ENCODE data around the gene PCDHGC3. TPM values are rescaled to one million over a fixed set of nuclear protein-coding genes. Genes with fewer than 3 reads are reported as not detected.

The PCDHGC3 gene
- total RNA-seq, 2 experiments from 2014 or later: not detected

- Mint-ChIP-seq H3K27ac (no peak overlapping the region), H3K9me3 (no peaks in the 10 kb centered on the region), H3K4me3 (no peak overlapping the region), H3K27me3 (peaks cover 78% of the 10 kb centered on the region), H3K4me1 (peaks cover 4% of the 10 kb centered on the region), H3K36me3 (no peaks in the 10 kb centered on the region)
- ATAC-seq (ENCODE audit: low read depth) (no peak), DNase-seq (no peak)
- POLR2A ChIA-PET: no interaction called here
These were observed 14.1 kb downstream of the PCDHGC3 start for GRCh38 chr5:141489841-141490240.

DNA sequence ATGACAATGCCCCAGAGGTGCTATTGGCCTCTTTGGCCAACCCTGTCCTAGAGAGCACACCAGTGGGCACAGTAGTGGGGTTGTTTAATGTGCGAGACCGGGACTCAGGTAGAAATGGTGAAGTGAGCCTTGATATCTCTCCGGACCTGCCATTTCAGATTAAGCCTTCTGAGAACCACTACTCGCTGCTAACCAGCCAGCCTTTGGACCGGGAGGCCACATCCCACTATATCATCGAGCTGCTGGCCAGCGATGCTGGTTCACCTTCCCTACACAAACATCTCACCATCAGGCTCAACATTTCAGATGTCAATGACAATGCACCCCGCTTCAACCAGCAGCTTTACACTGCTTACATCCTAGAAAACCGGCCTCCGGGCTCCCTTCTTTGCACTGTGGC lies 14.5 kb downstream of the PCDHGC3 start:
- Mint-ChIP-seq H3K9me3 (no peaks in the 10 kb centered on the region), H3K4me3 (no peak overlapping the region), H3K27me3 (peaks cover 74% of the 10 kb centered on the region), H3K27ac (no peak overlapping the region), H3K4me1 (peaks cover 4% of the 10 kb centered on the region), H3K36me3 (no peaks in the 10 kb centered on the region)
- ATAC-seq (ENCODE audit: low read depth) (no peak), DNase-seq (no peak)
- POLR2A ChIA-PET: no interaction called here

- Mint-ChIP-seq H3K27me3 (peaks cover 74% of the 10 kb centered on the region), H3K9me3 (no peaks in the 10 kb centered on the region), H3K4me3 (no peak overlapping the region), H3K27ac (no peak overlapping the region), H3K36me3 (no peaks in the 10 kb centered on the region), H3K4me1 (peaks cover 4% of the 10 kb centered on the region)
- ATAC-seq (ENCODE audit: low read depth) (no peak), DNase-seq (no peak)
- POLR2A ChIA-PET: no interaction called here
These were observed 15.0 kb downstream of the PCDHGC3 start for GRCh38 chr5:141490771-141491170.

- DNase-seq (no peak), ATAC-seq (ENCODE audit: low read depth) (no peak)
- no peaks in the 10 kb centered on the region for H3K36me3 Mint-ChIP-seq
- peaks cover 4% of the 10 kb centered on the region for H3K4me1 Mint-ChIP-seq
- peak overlapping the region; percentile 35 for H3K27ac Mint-ChIP-seq
- peaks cover 69% of the 10 kb centered on the region for H3K27me3 Mint-ChIP-seq
- H3K9me3 Mint-ChIP-seq: no peaks in the 10 kb centered on the region
- POLR2A ChIA-PET: no interaction called here
- H3K4me3 Mint-ChIP-seq: peak overlapping the region; percentile 65
These were observed 15.8 kb downstream of the PCDHGC3 start for GRCh38 chr5:141491323-141492167.

- Mint-ChIP-seq H3K4me3 (peak overlapping the region; percentile 65), H3K27me3 (peaks cover 66% of the 10 kb centered on the region), H3K9me3 (no peaks in the 10 kb centered on the region), H3K36me3 (no peaks in the 10 kb centered on the region), H3K4me1 (peaks cover 4% of the 10 kb centered on the region), H3K27ac (peak overlapping the region; percentile 35)
- DNase-seq (no peak), ATAC-seq (ENCODE audit: low read depth) (peak; percentile 42)
- POLR2A ChIA-PET: no interaction called here
These were observed 16.6 kb downstream of the PCDHGC3 start for GRCh38 chr5:141492168-141492885.

GRCh38 chr5:141493500-141494422 lies 18.0 kb downstream of the PCDHGC3 start:
- no peaks in the 10 kb centered on the region for H3K36me3 Mint-ChIP-seq
- peaks cover 4% of the 10 kb centered on the region for H3K4me1 Mint-ChIP-seq
- H3K4me3 Mint-ChIP-seq: no peak overlapping the region
- H3K27ac Mint-ChIP-seq: no peak overlapping the region
- no peaks in the 10 kb centered on the region for H3K9me3 Mint-ChIP-seq
- H3K27me3 Mint-ChIP-seq: peaks cover 59% of the 10 kb centered on the region
- ATAC-seq (ENCODE audit: low read depth): no peak
- DNase-seq: no peak
- POLR2A ChIA-PET: no interaction called here

GRCh38 chr5:141494761-141495452 lies 19.1 kb downstream of the PCDHGC3 start:
- Mint-ChIP-seq H3K4me3 (no peak overlapping the region), H3K4me1 (peaks cover 4% of the 10 kb centered on the region), H3K36me3 (no peaks in the 10 kb centered on the region), H3K9me3 (no peaks in the 10 kb centered on the region), H3K27me3 (peaks cover 57% of the 10 kb centered on the region), H3K27ac (no peak overlapping the region)
- DNase-seq (no peak), ATAC-seq (ENCODE audit: low read depth) (no peak)
- POLR2A ChIA-PET: no interaction called here

DNA sequence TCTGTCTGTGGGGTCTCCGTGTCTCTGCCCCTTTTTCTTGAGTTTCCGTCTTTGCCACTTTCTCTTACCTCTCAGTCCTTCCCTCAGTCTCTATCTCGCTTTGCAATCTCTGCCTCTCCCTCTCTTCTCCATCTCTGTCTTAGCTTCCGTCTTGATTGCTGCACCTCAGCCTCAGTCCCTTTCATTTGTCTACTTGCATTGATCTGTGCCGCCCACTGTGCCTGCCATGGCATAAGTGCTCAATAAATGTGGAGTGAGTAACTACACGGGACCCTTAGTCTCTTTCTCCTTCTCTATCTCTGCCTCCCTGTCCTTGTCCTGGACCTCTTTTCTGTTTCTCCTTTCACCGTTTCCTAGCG lies 19.7 kb downstream of the PCDHGC3 start:
- POLR2A ChIA-PET: no interaction called here

GRCh38 chr5:141496038-141496437 lies 20.3 kb downstream of the PCDHGC3 start:
- H3K9me3 Mint-ChIP-seq: no peaks in the 10 kb centered on the region
- H3K27me3 Mint-ChIP-seq: peaks cover 50% of the 10 kb centered on the region
- H3K4me3 Mint-ChIP-seq: no peak overlapping the region
- DNase-seq (no peak), ATAC-seq (ENCODE audit: low read depth) (no peak)
- no peak overlapping the region for H3K27ac Mint-ChIP-seq
- peaks cover 4% of the 10 kb centered on the region for H3K4me1 Mint-ChIP-seq
- POLR2A ChIA-PET: no interaction called here
- H3K36me3 Mint-ChIP-seq: no peaks in the 10 kb centered on the region

More for the DNA sequence above, 19.7 kb downstream of the PCDHGC3 start:
- DNase-seq: no peak
- H3K27ac Mint-ChIP-seq: no peak overlapping the region
- no peaks in the 10 kb centered on the region for H3K36me3 Mint-ChIP-seq
- no peak for ATAC-seq (ENCODE audit: low read depth)
- H3K4me1 Mint-ChIP-seq: peaks cover 4% of the 10 kb centered on the region
- no peaks in the 10 kb centered on the region for H3K9me3 Mint-ChIP-seq
- H3K4me3 Mint-ChIP-seq: no peak overlapping the region
- peaks cover 55% of the 10 kb centered on the region for H3K27me3 Mint-ChIP-seq

GRCh38 chr5:141501761-141502160 lies 26.0 kb downstream of the PCDHGC3 start:
- ATAC-seq (ENCODE audit: low read depth) (no peak), DNase-seq (no peak)
- peaks cover 16% of the 10 kb centered on the region for H3K27me3 Mint-ChIP-seq
- H3K36me3 Mint-ChIP-seq: no peaks in the 10 kb centered on the region
- POLR2A ChIA-PET: no interaction called here
- no peaks in the 10 kb centered on the region for H3K4me1 Mint-ChIP-seq
- no peak overlapping the region for H3K27ac Mint-ChIP-seq
- no peak overlapping the region for H3K4me3 Mint-ChIP-seq
- H3K9me3 Mint-ChIP-seq: no peaks in the 10 kb centered on the region

- DNase-seq: no peak
- no peaks in the 10 kb centered on the region for H3K36me3 Mint-ChIP-seq
- POLR2A ChIA-PET: no interaction called here
- no peak overlapping the region for H3K27ac Mint-ChIP-seq
- no peak for ATAC-seq (ENCODE audit: low read depth)
- H3K27me3 Mint-ChIP-seq: peaks cover 11% of the 10 kb centered on the region
- no peaks in the 10 kb centered on the region for H3K9me3 Mint-ChIP-seq
- no peaks in the 10 kb centered on the region for H3K4me1 Mint-ChIP-seq
- H3K4me3 Mint-ChIP-seq: no peak overlapping the region
These were observed 27.9 kb downstream of the PCDHGC3 start for GRCh38 chr5:141503681-141504080.

GRCh38 chr5:141504216-141504615 lies 28.4 kb downstream of the PCDHGC3 start:
- Mint-ChIP-seq H3K4me3 (no peak overlapping the region), H3K27me3 (peaks cover 10% of the 10 kb centered on the region)

More at GRCh38 chr5:141504216-141504615, 28.4 kb downstream of the PCDHGC3 start:
- no peaks in the 10 kb centered on the region for H3K36me3 Mint-ChIP-seq
- H3K9me3 Mint-ChIP-seq: no peaks in the 10 kb centered on the region
- POLR2A ChIA-PET: no interaction called here
- no peaks in the 10 kb centered on the region for H3K4me1 Mint-ChIP-seq
- DNase-seq (no peak), ATAC-seq (ENCODE audit: low read depth) (no peak)
- no peak overlapping the region for H3K27ac Mint-ChIP-seq

Data from activated naive CD8-positive, alpha-beta T cell treated with anti-CD3 and anti-CD28 coated beads, Interleukin-2, amount 10 ng/mL, durations not matched to agents 7 days and 5 days (primary cell).